Neural progenitor cell (in vitro differentiated cells): Measurements from ENCODE around the gene NXPE4. TPM values are rescaled to one million over a fixed set of nuclear protein-coding genes. Genes with fewer than 3 reads are reported as not detected.

Experiments used
- DNase-seq: peaks from one replicate; pipeline ENCODE4 v3.0.0-alpha.2; 2016; ENCODE audit warnings: low spot score
- H2AFZ ChIP-seq: fragments of 200-600 bp; sonication (generic); replicated peaks from 2 replicates; pipeline ENCODE4 v1.6.1; 2016; ENCODE audit warnings: antibody characterized with exemption
- H3F3A ChIP-seq: fragments of 200-600 bp; sonication (generic); 2 replicates; pipeline ENCODE4 v1.6.1; 2016; ENCODE audit warnings: antibody characterized with exemption, low read depth
- H3K27ac ChIP-seq: fragments of 200-600 bp; sonication (generic); 2 replicates; pipeline ENCODE4 v1.5.1; 2016; ENCODE audit warnings: mild to moderate bottlenecking
- H3K27me3 ChIP-seq: fragments of 200-600 bp; sonication (generic); 2 replicates; pipeline ENCODE4 v1.6.1; 2016; ENCODE audit warnings: mild to moderate bottlenecking, moderate library complexity
- H3K36me3 ChIP-seq: fragments of 200-600 bp; sonication (generic); 2 replicates; pipeline ENCODE4 v1.5.1; 2016
- H3K4me1 ChIP-seq: fragments of 200-600 bp; sonication (generic); 2 replicates; pipeline ENCODE4 v1.6.1; 2016; ENCODE audit warnings: mixed run types
- H3K4me2 ChIP-seq: fragments of 200-600 bp; sonication (generic); 2 replicates; pipeline ENCODE4 v1.6.1; 2016
- H3K4me3 ChIP-seq: fragments of 200-600 bp; sonication (generic); 2 replicates; pipeline ENCODE4 v1.5.1; 2016
- H3K79me2 ChIP-seq: fragments of 200-600 bp; sonication (generic); 2 replicates; pipeline ENCODE4 v1.6.1; 2016; ENCODE audit warnings: low read depth
- H3K9ac ChIP-seq: fragments of 200-600 bp; sonication (generic); 2 replicates; pipeline ENCODE4 v1.6.1; 2016
- H3K9me3 ChIP-seq: fragments of 200-600 bp; sonication (generic); 2 replicates; pipeline ENCODE4 v1.5.1; 2016; ENCODE audit warnings: low read depth
- H4K20me1 ChIP-seq: fragments of 200-600 bp; sonication (generic); 2 replicates; pipeline ENCODE4 v1.6.1; 2016; ENCODE audit warnings: low read depth
- H3K27ac Mint-ChIP-seq: 3 replicates; pipeline ENCODE4 v1.8.0; 2021; ENCODE audit warnings: mixed read lengths
- H3K27me3 Mint-ChIP-seq: 2 replicates; pipeline ENCODE4 v1.8.0; 2022; ENCODE audit warnings: low read depth, mild to moderate bottlenecking, inconsistent platforms, moderate library complexity, mixed read lengths; ENCODE audit not compliant: insufficient read depth
- H3K36me3 Mint-ChIP-seq: 3 replicates; pipeline ENCODE4 v1.8.0; 2021; ENCODE audit warnings: mixed read lengths
- H3K4me1 Mint-ChIP-seq: 3 replicates; pipeline ENCODE4 v1.8.0; 2021; ENCODE audit warnings: mixed read lengths
- H3K4me3 Mint-ChIP-seq: 3 replicates; pipeline ENCODE4 v1.8.0; 2021; ENCODE audit warnings: mild to moderate bottlenecking, moderate library complexity, mixed read lengths
- H3K9me3 Mint-ChIP-seq: 3 replicates; pipeline ENCODE4 v1.8.0; 2020; ENCODE audit warnings: mixed read lengths
- EZH2 ChIP-seq: fragments of 200-600 bp; sonication (generic); IDR thresholded peaks from 2 replicates; pipeline ENCODE4 v1.6.1; 2017; ENCODE audit warnings: antibody characterized with exemption, mild to moderate bottlenecking, moderate library complexity
- EZH2phosphoT487 ChIP-seq: fragments of 200-600 bp; sonication (generic); IDR thresholded peaks from 2 replicates; pipeline ENCODE4 v1.6.1; 2017; ENCODE audit warnings: antibody characterized with exemption
- small RNA-seq: library from RNA; depleted of rRNA; stranded (forward); fragments of <200 nt; gene quantifications from one replicate; pipeline ENCODE3, GENCODE V24; 2015
- total RNA-seq: library from RNA; depleted of rRNA; stranded (reverse); fragments of >200 nt; gene quantifications from 2 replicates; pipeline ENCODE4 v1.2.3, GENCODE V29; 2015; ENCODE audit warnings: low replicate concordance
- TF ChIP-seq, protein P1 (sequence below): fragments of 200-600 bp; sonication (generic); IDR thresholded peaks from 2 replicates; pipeline ENCODE4 v1.5.1; 2017; ENCODE audit warnings: antibody characterized with exemption, mild to moderate bottlenecking

Gene NXPE4
- total RNA-seq, 1 donor from 2014 or later: not detected

- Mint-ChIP-seq H3K36me3 (no peaks in the 10 kb centered on the region), H3K27ac (no peak overlapping the region), H3K27me3 (no peaks in the 10 kb centered on the region), H3K9me3 (peaks cover 3% of the 10 kb centered on the region), H3K4me1 (no peaks in the 10 kb centered on the region), H3K4me3 (no peak overlapping the region)
- no peak overlapping the region for H2AFZ ChIP-seq
- no peaks in the 10 kb centered on the region for H3K36me3 ChIP-seq
- no peaks in the 10 kb centered on the region for H3K9me3 ChIP-seq
- TF ChIP-seq EZH2phosphoT487: no peak
- TF ChIP-seq, protein P1, sequence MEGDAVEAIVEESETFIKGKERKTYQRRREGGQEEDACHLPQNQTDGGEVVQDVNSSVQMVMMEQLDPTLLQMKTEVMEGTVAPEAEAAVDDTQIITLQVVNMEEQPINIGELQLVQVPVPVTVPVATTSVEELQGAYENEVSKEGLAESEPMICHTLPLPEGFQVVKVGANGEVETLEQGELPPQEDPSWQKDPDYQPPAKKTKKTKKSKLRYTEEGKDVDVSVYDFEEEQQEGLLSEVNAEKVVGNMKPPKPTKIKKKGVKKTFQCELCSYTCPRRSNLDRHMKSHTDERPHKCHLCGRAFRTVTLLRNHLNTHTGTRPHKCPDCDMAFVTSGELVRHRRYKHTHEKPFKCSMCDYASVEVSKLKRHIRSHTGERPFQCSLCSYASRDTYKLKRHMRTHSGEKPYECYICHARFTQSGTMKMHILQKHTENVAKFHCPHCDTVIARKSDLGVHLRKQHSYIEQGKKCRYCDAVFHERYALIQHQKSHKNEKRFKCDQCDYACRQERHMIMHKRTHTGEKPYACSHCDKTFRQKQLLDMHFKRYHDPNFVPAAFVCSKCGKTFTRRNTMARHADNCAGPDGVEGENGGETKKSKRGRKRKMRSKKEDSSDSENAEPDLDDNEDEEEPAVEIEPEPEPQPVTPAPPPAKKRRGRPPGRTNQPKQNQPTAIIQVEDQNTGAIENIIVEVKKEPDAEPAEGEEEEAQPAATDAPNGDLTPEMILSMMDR: no peak
- TF ChIP-seq EZH2: no peak
- no peak overlapping the region for H3K4me2 ChIP-seq
- H3K27ac ChIP-seq: no peak overlapping the region
- H3K27me3 ChIP-seq: no peaks in the 10 kb centered on the region
- no peak overlapping the region for H3K9ac ChIP-seq
- H3F3A ChIP-seq: no peaks in the 10 kb centered on the region
- DNase-seq: no peak
- no peaks in the 10 kb centered on the region for H3K79me2 ChIP-seq
- H4K20me1 ChIP-seq: no peaks in the 10 kb centered on the region
- no peak overlapping the region for H3K4me3 ChIP-seq
- H3K4me1 ChIP-seq: no peaks in the 10 kb centered on the region
Observed at GRCh38 chr11:114524122-114524521, 71.5 kb downstream of the NXPE4 start.

DNA sequence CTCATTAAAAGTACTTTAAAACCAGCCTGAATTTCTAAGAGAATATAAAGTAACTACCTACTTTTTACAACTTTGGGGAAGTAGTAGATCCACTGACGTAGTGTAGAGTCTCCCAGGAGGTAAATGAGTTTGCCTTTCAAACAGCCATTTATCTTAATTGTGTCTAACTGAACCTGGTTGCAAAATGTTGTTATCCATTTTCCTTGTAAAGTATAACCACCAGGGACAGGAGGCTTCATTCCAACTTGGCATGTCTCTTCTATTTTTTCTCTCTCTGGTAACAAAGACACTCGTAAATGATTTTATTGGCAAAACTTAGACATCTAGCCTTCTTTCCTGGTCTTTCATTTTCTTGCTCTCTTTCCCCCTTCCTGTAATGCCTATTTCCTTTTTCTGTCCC is 72.8 kb downstream of the NXPE4 start:
- TF ChIP-seq EZH2phosphoT487: no peak
- TF ChIP-seq, protein P1: no peak
- TF ChIP-seq EZH2: no peak
- no peak overlapping the region for H3K9ac ChIP-seq
- H4K20me1 ChIP-seq: no peaks in the 10 kb centered on the region
- H3K27me3 Mint-ChIP-seq: no peaks in the 10 kb centered on the region
- H3K4me2 ChIP-seq: no peak overlapping the region
- H3F3A ChIP-seq: no peaks in the 10 kb centered on the region
- peaks cover 3% of the 10 kb centered on the region for H3K9me3 Mint-ChIP-seq
- no peak overlapping the region for H3K4me3 Mint-ChIP-seq
- no peak overlapping the region for H3K27ac ChIP-seq
- DNase-seq: no peak
- no peaks in the 10 kb centered on the region for H3K36me3 ChIP-seq
- no peaks in the 10 kb centered on the region for H3K4me1 ChIP-seq
- no peaks in the 10 kb centered on the region for H3K9me3 ChIP-seq
- H3K36me3 Mint-ChIP-seq: no peaks in the 10 kb centered on the region
- no peaks in the 10 kb centered on the region for H3K4me1 Mint-ChIP-seq
- no peak overlapping the region for H3K4me3 ChIP-seq
- no peak overlapping the region for H2AFZ ChIP-seq
- no peaks in the 10 kb centered on the region for H3K79me2 ChIP-seq
- H3K27ac Mint-ChIP-seq: no peak overlapping the region
- no peaks in the 10 kb centered on the region for H3K27me3 ChIP-seq

Small RNA genes lying within 50 kb of the gene (small RNA-seq; reads per million reads assigned to genes)
- not detected for gene RF01210

Other genes with a start within 250 kb of the NXPE4 start
- gene C11orf71, start 195.3 kb downstream of the NXPE4 start, total RNA-seq: 6.6 and 6.8 TPM in 2 replicates
- 44.5 and 61.1 TPM in 2 replicates for gene RBM7, start 195.1 kb downstream of the NXPE4 start, total RNA-seq
- 51.6 and 82.0 TPM in 2 replicates for gene REXO2, start 156.3 kb downstream of the NXPE4 start, total RNA-seq
- gene NXPE1, start 35.9 kb downstream of the NXPE4 start, total RNA-seq: not detected in 2 replicates
- gene NXPE2, start 82.7 kb upstream of the NXPE4 start, total RNA-seq: not detected in 2 replicates